GM12878 (cell line): ENCODE measurements around the gene LST1. TPM values are rescaled to one million over a fixed set of nuclear protein-coding genes. Genes with fewer than 3 reads are reported as not detected.
A peak's percentile ranks its signal among the peaks of the same experiment; 100 is the strongest.

Source experiments
- ATAC-seq: fragments of 200-7000 bp; cut with Tn5 transposase; 3 replicates; pipeline ENCODE4 v1.9.1; 2020; ENCODE audit warnings: mild to moderate bottlenecking, moderate library complexity
- BruUV-seq: library from RNA; stranded (reverse); fragments of 400-500 nt; replicated peaks from 2 replicates; lab custom pipeline; 2021; lab: Mats Ljungman, UMichigan
- CTCF ChIA-PET: fragments of 300-600 bp; sonication (Branson Sonifier 250); formaldehyde crosslinking; extraction: SDS; loops from one replicate; lab custom pipeline; 2021; ENCODE audit warnings: inconsistent platforms; lab: Yijun Ruan, JAX
- POLR2A ChIA-PET: fragments of 350-600 bp; formaldehyde crosslinking; extraction: SDS; loops from one replicate; lab custom pipeline; 2021; ENCODE audit warnings: inconsistent platforms; lab: Charles Lee
- RAD21 ChIA-PET: fragments of 300-600 bp; sonication (Branson Sonifier 250); formaldehyde crosslinking; loops from one replicate; lab custom pipeline; 2023; ENCODE audit warnings: antibody characterized with exemption; ENCODE audit not compliant: unreplicated experiment; lab: Charles Lee
- SMC1A ChIA-PET: fragments of 300-600 bp; sonication (Branson Sonifier 250); formaldehyde crosslinking; loops from one replicate; lab custom pipeline; 2023; ENCODE audit not compliant: unreplicated experiment, uncharacterized antibody; lab: Charles Lee
- DNase-seq: peaks from one replicate; pipeline ENCODE4 v3.0.0-alpha.2; 2011; ENCODE audit warnings: low read depth, low spot score
- FAIRE-seq: peaks from 3 replicates; lab custom pipeline; 2011; peaks lifted over from hg19 to GRCh38; lab: Jason Lieb, UNC
- H2AFZ ChIP-seq: 2 replicates; pipeline ENCODE4 v1.6.0; 2011; ENCODE audit warnings: low read depth, low read length, control low read depth; ENCODE audit not compliant: control insufficient read depth
- H3K27ac ChIP-seq: 2 replicates; pipeline ENCODE4 v1.5.1; 2011; ENCODE audit warnings: control low read depth; ENCODE audit not compliant: control insufficient read depth, insufficient read depth
- H3K27me3 ChIP-seq, 2 experiments: replicated peaks in 1 of 2; 2 replicates each; pipeline versions ENCODE4 v1.6.0 to v1.6.1; 2011; ENCODE audit warnings: low read length in 1 of 2; ENCODE audit not compliant: control insufficient read depth in 2 of 2, insufficient read depth in 2 of 2
- H3K36me3 ChIP-seq, 2 experiments: 2 replicates each; pipeline ENCODE4 v1.5.1; 2011; ENCODE audit warnings: low read length in 1 of 2; ENCODE audit not compliant: control insufficient read depth in 2 of 2, insufficient read depth in 2 of 2
- H3K4me1 ChIP-seq: 2 replicates; pipeline ENCODE4 v1.6.1; 2011; ENCODE audit warnings: mild to moderate bottlenecking, low read length, moderate library complexity, mixed read lengths; ENCODE audit not compliant: control insufficient read depth, insufficient read depth
- H3K4me2 ChIP-seq: 2 replicates; pipeline ENCODE4 v1.6.0; 2011; ENCODE audit warnings: control low read depth; ENCODE audit not compliant: control insufficient read depth, insufficient read depth
- H3K4me3 ChIP-seq: fragments of 200-600 bp; sonication (generic); 2 replicates; pipeline ENCODE4 v1.5.1; 2016
- H3K79me2 ChIP-seq: 2 replicates; pipeline ENCODE4 v1.6.0; 2011; ENCODE audit warnings: low read length; ENCODE audit not compliant: control insufficient read depth, insufficient read depth
- H3K9ac ChIP-seq: 2 replicates; pipeline ENCODE4 v1.8.0; 2011; ENCODE audit warnings: low read length, control low read depth, mixed read lengths; ENCODE audit not compliant: control insufficient read depth, insufficient read depth
- H3K9me3 ChIP-seq: replicated peaks from 3 replicates; pipeline ENCODE4 v1.5.1; 2011; ENCODE audit warnings: mild to moderate bottlenecking, low read length; ENCODE audit not compliant: control insufficient read depth, insufficient read depth
- H4K20me1 ChIP-seq: 2 replicates; pipeline ENCODE4 v1.6.0; 2011; ENCODE audit not compliant: control insufficient read depth, insufficient read depth
- CBFB ChIP-seq: IDR thresholded peaks from 2 replicates; pipeline ENCODE4 v1.6.1; 2016; ENCODE audit warnings: antibody characterized with exemption, low read depth
- FOXK2 ChIP-seq: fragments of 450-650 bp; IDR thresholded peaks from 2 replicates; pipeline ENCODE4 v1.6.1; 2017; ENCODE audit warnings: mild to moderate bottlenecking, moderate library complexity
- HCFC1 ChIP-seq: fragments of 150-350 bp; IDR thresholded peaks from 2 replicates; pipeline ENCODE4 v1.6.1; 2014; ENCODE audit warnings: low read length
- LARP7 ChIP-seq: fragments of 450-650 bp; IDR thresholded peaks from 2 replicates; pipeline ENCODE4 v1.6.1; 2017; ENCODE audit warnings: mild to moderate bottlenecking
- MLLT1 ChIP-seq: fragments of 450-650 bp; IDR thresholded peaks from 2 replicates; pipeline ENCODE4 v1.6.1; 2016; ENCODE audit warnings: mild to moderate bottlenecking
- MTA2 ChIP-seq: fragments of 450-650 bp; IDR thresholded peaks from 2 replicates; pipeline ENCODE4 v1.6.1; 2016; ENCODE audit warnings: low read depth, mild to moderate bottlenecking, moderate library complexity
- MYC ChIP-seq: IDR thresholded peaks from 2 replicates; pipeline ENCODE4 v1.6.1; 2011; ENCODE audit warnings: mild to moderate bottlenecking, low read length, moderate library complexity, inconsistent platforms; ENCODE audit not compliant: insufficient read depth, insufficient replicate concordance, insufficient read length, severe bottlenecking
- PKNOX1 ChIP-seq: fragments of 450-650 bp; IDR thresholded peaks from 2 replicates; pipeline ENCODE4 v1.6.1; 2016; ENCODE audit warnings: mild to moderate bottlenecking
- RELA ChIP-seq: fragments of 450-650 bp; IDR thresholded peaks from 2 replicates; pipeline ENCODE4 v1.8.0; 2014; ENCODE audit warnings: borderline replicate concordance; ENCODE audit not compliant: partially characterized antibody
- RELB ChIP-seq: fragments of 450-650 bp; IDR thresholded peaks from 2 replicates; pipeline ENCODE4 v1.6.1; 2017; ENCODE audit warnings: low read depth, mild to moderate bottlenecking, moderate library complexity
- SMAD5 ChIP-seq: IDR thresholded peaks from 2 replicates; pipeline ENCODE4 v1.6.1; 2016; ENCODE audit warnings: antibody characterized with exemption, low read depth
- WGBS: methylation state at CpG from one replicate; pipeline ENCODE4 v1.1.6; 2016; ENCODE audit warnings: low lambda C conversion rate; ENCODE audit not compliant: insufficient replicate concordance, insufficient coverage; ENCODE audit errors: missing lambda C conversion rate; 5-methylcytosine and 5-hydroxymethylcytosine counted together
- in situ Hi-C: fragments of 300-500 bp; cut with MboI; formaldehyde crosslinking; loops from 9 replicates; pipeline ENCODE4 v1.14.3; 2018; ENCODE audit warnings: mixed read lengths
- intact Hi-C: fragments of 100-400 bp; cut with micrococcal nuclease; formaldehyde crosslinking; loops from one replicate; pipeline ENCODE4 v1.14.2; 2022; ENCODE audit not compliant: unreplicated experiment
- polyA plus RNA-seq, 11 experiments: library from polyadenylated mRNA; depleted of rRNA in 4 of 11; unstranded in 6 of 11; stranded (reverse) in 5 of 11; fragments of >200 nt; fragmentation: Nextera tagmentation in 4 of 11; fragmentation: Illumina TruSeq in 1 of 11; extraction: Ambion mirVana in 4 of 11; extraction: Trizol in 1 of 11; gene quantifications; 1 replicate in 1 of 11; 2 replicates in 10 of 11; pipeline versions ENCODE4 v1.2.1 to v1.2.3, GENCODE V29; 2011 to 2016; ENCODE audit warnings: inconsistent platforms in 2 of 11, missing spikeins in 2 of 11, low read depth in 1 of 11
- total RNA-seq, 4 experiments: library from RNA; depleted of rRNA in 3 of 4; stranded (reverse); fragments of >200 nt in 3 of 4; fragmentation: Illumina TruSeq in 1 of 4; extraction: Trizol in 1 of 4; gene quantifications; 2 replicates each; pipeline versions ENCODE4 v1.2.1 to v1.2.3, GENCODE V29; 2013 to 2021
- TF ChIP-seq, protein P1 (sequence below): fragments of 450-650 bp; formaldehyde crosslinking; IDR thresholded peaks from 2 replicates; pipeline ENCODE4 v1.4.0; 2022; ENCODE audit warnings: mild to moderate bottlenecking, moderate library complexity

The LST1 gene
- total and polyA plus RNA-seq, 10 of the 15 experiments (the other 5 are each of a cell fraction or from before 2014, with no cell fraction given): 4.1 to 35.5 (median 16.4) TPM

DNA sequence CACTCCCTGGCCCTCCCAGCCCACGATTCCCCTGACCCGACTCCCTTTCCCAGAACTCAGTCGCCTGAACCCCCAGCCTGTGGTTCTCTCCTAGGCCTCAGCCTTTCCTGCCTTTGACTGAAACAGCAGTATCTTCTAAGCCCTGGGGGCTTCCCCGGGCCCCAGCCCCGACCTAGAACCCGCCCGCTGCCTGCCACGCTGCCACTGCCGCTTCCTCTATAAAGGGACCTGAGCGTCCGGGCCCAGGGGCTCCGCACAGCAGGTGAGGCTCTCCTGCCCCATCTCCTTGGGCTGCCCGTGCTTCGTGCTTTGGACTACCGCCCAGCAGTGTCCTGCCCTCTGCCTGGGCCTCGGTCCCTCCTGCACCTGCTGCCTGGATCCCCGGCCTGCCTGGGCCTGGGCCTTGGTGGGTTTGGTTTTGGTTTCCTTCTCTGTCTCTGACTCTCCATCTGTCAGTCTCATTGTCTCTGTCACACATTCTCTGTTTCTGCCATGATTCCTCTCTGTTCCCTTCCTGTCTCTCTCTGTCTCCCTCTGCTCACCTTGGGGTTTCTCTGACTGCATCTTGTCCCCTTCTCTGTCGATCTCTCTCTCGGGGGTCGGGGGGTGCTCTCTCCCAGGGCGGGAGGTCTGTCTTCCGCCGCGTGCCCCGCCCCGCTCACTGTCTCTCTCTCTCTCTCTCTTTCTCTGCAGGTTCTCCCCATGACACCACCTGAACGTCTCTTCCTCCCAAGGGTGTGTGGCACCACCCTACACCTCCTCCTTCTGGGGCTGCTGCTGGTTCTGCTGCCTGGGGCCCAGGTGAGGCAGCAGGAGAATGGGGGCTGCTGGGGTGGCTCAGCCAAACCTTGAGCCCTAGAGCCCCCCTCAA, 13.8 kb upstream of the LST1 start, which contains the start of gene LTA:
LTA (plus strand) TSS at position 249 of the 871 bp plus-strand sequence; CDS start at position 703, 454 bp downstream.
- ChIA-PET CTCF (interaction anchor here (1.2 to 34.8 kb wide), 7 partner anchors 10 to 21 kb away, joined by 3 to 2098 read pairs (median 38); partner anchors contain the start of genes ATP6V1G2, DDX39B, LST1 and LTA), RAD21 (interaction anchor here (0.6 to 17.5 kb wide), 7 partner anchors 10 to 24 kb away, joined by 4 to 620 read pairs (median 53); partner anchors contain the start of genes ATP6V1G2, LST1, LTB and NCR3), SMC1A (interaction anchor here (18.7 to 45.5 kb wide), 3 partner anchors 12 to 23 kb away, joined by 523 to 1989 read pairs (median 1989); partner anchors contain the start of genes ATP6V1G2, DDX39B, LST1 and LTA), POLR2A (interaction anchor here (0.7 to 17.1 kb wide), 8 partner anchors 11 to 31 kb away, joined by 3 to 282 read pairs (median 115); partner anchors contain the start of genes ATP6V1G2, DDX39B, LST1 and LTB)
- no peaks in the 10 kb centered on the region for H3K27me3 ChIP-seq
- in situ Hi-C loops: loop anchor here (25.0 kb wide), 2 partner anchors 1040 to 1390 kb away; partner anchors contain the start of genes BRD2 and HLA-DMA
- peak within 1 kb of the TSS; percentile 84 for H3K4me2 ChIP-seq
- no peaks in the 10 kb centered on the region for H3K9me3 ChIP-seq
- peak within 1 kb of the TSS; percentile 52 for H2AFZ ChIP-seq
- DNase-seq (no peak), ATAC-seq (peak; percentile 47), FAIRE-seq (peak; percentile 18)
- under 1% methylated on average over 27 of the region's 27 CpGs for WGBS
- H3K36me3 ChIP-seq: peaks cover 0 to 3% of the 10 kb centered on the region in 2 experiments; a peak in 2 of 4 replicates
- peak within 1 kb of the TSS; percentile 59 for H3K4me3 ChIP-seq
- H3K27ac ChIP-seq: peak within 1 kb of the TSS; percentile 96
- no peaks in the 10 kb centered on the region for H4K20me1 ChIP-seq
- intact Hi-C loops: no loop called here
- peaks cover 58% of the 10 kb centered on the region for H3K79me2 ChIP-seq
- peaks cover 67% of the 10 kb centered on the region for H3K4me1 ChIP-seq
- no TSS peak for BruUV-seq
- H3K9ac ChIP-seq: peak within 1 kb of the TSS; percentile 87
- TF ChIP-seq, protein P1, sequence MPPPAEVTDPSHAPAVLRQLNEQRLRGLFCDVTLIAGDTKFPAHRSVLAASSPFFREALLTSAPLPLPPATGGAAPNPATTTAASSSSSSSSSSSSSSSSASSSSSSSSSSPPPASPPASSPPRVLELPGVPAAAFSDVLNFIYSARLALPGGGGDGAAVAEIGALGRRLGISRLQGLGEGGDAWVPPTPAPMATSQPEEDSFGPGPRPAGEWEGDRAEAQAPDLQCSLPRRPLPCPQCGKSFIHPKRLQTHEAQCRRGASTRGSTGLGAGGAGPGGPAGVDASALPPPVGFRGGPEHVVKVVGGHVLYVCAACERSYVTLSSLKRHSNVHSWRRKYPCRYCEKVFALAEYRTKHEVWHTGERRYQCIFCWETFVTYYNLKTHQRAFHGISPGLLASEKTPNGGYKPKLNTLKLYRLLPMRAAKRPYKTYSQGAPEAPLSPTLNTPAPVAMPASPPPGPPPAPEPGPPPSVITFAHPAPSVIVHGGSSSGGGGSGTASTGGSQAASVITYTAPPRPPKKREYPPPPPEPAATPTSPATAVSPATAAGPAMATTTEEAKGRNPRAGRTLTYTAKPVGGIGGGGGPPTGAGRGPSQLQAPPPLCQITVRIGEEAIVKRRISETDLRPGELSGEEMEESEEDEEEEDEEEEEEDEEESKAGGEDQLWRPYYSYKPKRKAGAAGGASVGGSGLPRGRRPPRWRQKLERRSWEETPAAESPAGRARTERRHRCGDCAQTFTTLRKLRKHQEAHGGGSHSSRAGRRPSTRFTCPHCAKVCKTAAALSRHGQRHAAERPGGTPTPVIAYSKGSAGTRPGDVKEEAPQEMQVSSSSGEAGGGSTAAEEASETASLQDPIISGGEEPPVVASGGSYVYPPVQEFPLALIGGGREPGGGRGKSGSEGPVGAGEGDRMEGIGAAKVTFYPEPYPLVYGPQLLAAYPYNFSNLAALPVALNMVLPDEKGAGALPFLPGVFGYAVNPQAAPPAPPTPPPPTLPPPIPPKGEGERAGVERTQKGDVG (CRISPR knock-in tag): no peak
- TF ChIP-seq RELB (peak; percentile 50; the same call in 1 of the 2 replicates), MYC (peak; percentile 32), MTA2 (peak; percentile 18; the same call in 1 of the 2 replicates), FOXK2 (no peak), LARP7 (peak; percentile 59; the same call in 1 of the 2 replicates), SMAD5 (peak; percentile 37; the same call in 1 of the 2 replicates), MLLT1 (peak; percentile 90), HCFC1 (0 out of 2 replicates have a peak, but pooled peaks have one; percentile 16), PKNOX1 (peak; percentile 93), CBFB (peak; percentile 71), RELA (no peak)
